Heart right ventricle (tissue), 16 donors: Measurements from ENCODE around the gene TRAPPC6A. TPM values are rescaled to one million over a fixed set of nuclear protein-coding genes. Genes with fewer than 3 reads are reported as not detected.

ENCODE experiments used
- ATAC-seq, 8 donors: fragments of 200-7000 bp; cut with Tn5 transposase; one replicate each; pipeline ENCODE4 v1.9.1; 2020; ENCODE audit warnings: mild to moderate bottlenecking in 8 of 8, moderate library complexity in 8 of 8, moderate number of reproducible peaks in 1 of 8
- DNase-seq, 2 donors: peaks; one replicate each; pipeline ENCODE4 v3.0.0-alpha.2; 2020
- H3K27ac ChIP-seq, 10 donors: fragments of 200-600 bp; sonication (generic) in 2 of 10; one replicate each; pipeline versions ENCODE4 v1.5.0 to v1.8.0; 2020 to 2022; ENCODE audit warnings: mild to moderate bottlenecking in 3 of 10
- H3K27me3 ChIP-seq, 7 donors: fragments of 200-600 bp; one replicate each; pipeline ENCODE4 v1.8.0; 2021 to 2022; ENCODE audit warnings: mild to moderate bottlenecking in 2 of 7
- H3K36me3 ChIP-seq, 9 donors: fragments of 200-600 bp; sonication (generic) in 1 of 9; one replicate each; pipeline versions ENCODE4 v1.5.0 to v1.8.0; 2020 to 2022; ENCODE audit warnings: mild to moderate bottlenecking in 2 of 9
- H3K4me1 ChIP-seq, 9 donors: fragments of 200-600 bp; sonication (generic) in 1 of 9; one replicate each; pipeline versions ENCODE4 v1.5.0 to v1.8.0; 2020 to 2022; ENCODE audit warnings: mild to moderate bottlenecking in 4 of 9
- H3K4me3 ChIP-seq, 10 donors: fragments of 200-600 bp; sonication (generic) in 2 of 10; one replicate each; pipeline versions ENCODE4 v1.5.0 to v1.8.0; 2020 to 2022; ENCODE audit warnings: mild to moderate bottlenecking in 7 of 10, moderate library complexity in 2 of 10
- H3K9me3 ChIP-seq, 11 donors: fragments of 200-600 bp in 10 of 11; sonication (generic) in 2 of 11; one replicate each; pipeline versions ENCODE4 v1.5.0 to v1.8.0; 2013 to 2022; ENCODE audit warnings: mild to moderate bottlenecking in 2 of 11, control low read depth in 1 of 11, moderate library complexity in 1 of 11
- CTCF ChIP-seq, 9 donors: fragments of 200-600 bp; sonication (generic) in 2 of 9; IDR thresholded peaks; one replicate each; pipeline versions ENCODE4 v1.5.0 to v1.8.0; 2021 to 2022; ENCODE audit warnings: antibody characterized with exemption in 9 of 9, mild to moderate bottlenecking in 5 of 9, moderate library complexity in 1 of 9
- WGBS, 2 donors: extraction: QIAGEN DNeasy Blood & Tissue Kit; methylation state at CpG; one replicate each; pipeline ENCODE4 v1.1.7; 2013; ENCODE audit warnings: inconsistent platforms in 1 of 2; 5-methylcytosine and 5-hydroxymethylcytosine counted together
- intact Hi-C, 10 donors: fragments of 100-400 bp; cut with DNase I; formaldehyde crosslinking; loops; one replicate each; pipeline versions ENCODE4 v1.11.1 to v1.14.2; 2022
- polyA plus RNA-seq, 2 donors: library from polyadenylated mRNA; stranded (reverse); fragments of 200-250 nt; gene quantifications; one replicate each; pipeline ENCODE4 v1.2.3, GENCODE V29; 2013
- total RNA-seq, 10 donors: library from RNA; stranded (reverse); fragmentation: NEBNext Ultra II Directional in 3 of 10; extraction: Animal tissue kit (Norgen Biotek cat#: 25700) in 3 of 10; gene quantifications; one replicate each; pipeline versions ENCODE4 v1.2.1 to v1.2.4, GENCODE V29; 2021 to 2023
- donor health status: Arrhythmogenic right ventricular cardiomyopathy.
- donor health status: ischemic (EF 13 %, LVEDD 7.1; RV severe dilation, severe dysfunction).
- donor health status: healthy with polysubstance abuse.
- donor health status: DM: no; HTN: yes; CAD: no.
- donor health status: DM: no; HTN: no; CAD: no.
- donor health status: ischemic (EF 25% LVEDD 6.9; RV normal size, moderate dysfunction).
- donor health status: ischemic (EF 25% LVEDD 5.7; RV mildly dilated, moderate dysfunction).
- donor health status: healthy.
- donor health status: DM: yes; HTN: yes; CAD: no.
- donor health status: Ischemic cardiomyopathy.
- donor health status: ischemic (EF 35%, LVEDD 5.7; RV mildly dilated, moderate dysfunction).
- donor health status: nonischemic (EF 11% LVEDD 7.7; RV severe dilation, severe dysfunction).
- donor health status: DM: yes; HTN: yes; CAD: no.
- donor health status: PGD.
- donor health status: ischemic (EF 29% LVEDD 5.4; RV normal size, mild dysfunction).
- donor health status: nonischemic (EF 23%, LVEDD 6.1; RV moderate dilation, normal function).

Gene TRAPPC6A
- total and polyA plus RNA-seq, 12 donors: 14.3 to 24.9 (median 16.8) TPM

- Histone ChIP-seq H3K9me3 (no peaks in the 10 kb centered on the region), H3K27ac (no peak overlapping the region), H3K4me3 (peak overlapping the region in 9 of 10 donors; percentile 11 to 41 (median 37)), H3K27me3 (peaks cover 9 to 59% (median 27%) of the 10 kb centered on the region in 7 donors), H3K4me1 (peaks cover 22 to 32% (median 27%) of the 10 kb centered on the region in 9 donors), H3K36me3 (peaks cover 0 to under 1% (median 0%) of the 10 kb centered on the region in 9 donors)
- no peak for ATAC-seq
- 11 to 12% methylated on average over 64 of the region's 64 CpGs for WGBS, 2 donors
- DNase-seq: no peak
- intact Hi-C loops: no loop called here
- TF ChIP-seq CTCF (IDR thresholded peaks at IDR 0.05): no peak
These were observed 26.1 kb downstream of the TRAPPC6A start for GRCh38 chr19:45151821-45152503.

GRCh38 chr19:45151320-45151719 lies 26.7 kb downstream of the TRAPPC6A start:
- 79 to 81% methylated on average over 7 of the region's 7 CpGs for WGBS, 2 donors
- Histone ChIP-seq H3K27ac (no peak overlapping the region), H3K36me3 (peaks cover 0 to 7% (median 2%) of the 10 kb centered on the region in 9 donors), H3K9me3 (no peaks in the 10 kb centered on the region), H3K4me3 (no peak overlapping the region), H3K27me3 (peaks cover 9 to 57% (median 27%) of the 10 kb centered on the region in 7 donors), H3K4me1 (peaks cover 22 to 32% (median 27%) of the 10 kb centered on the region in 9 donors)
- ATAC-seq (no peak), DNase-seq (no peak)
- intact Hi-C loops: no loop called here
- TF ChIP-seq CTCF (IDR thresholded peaks at IDR 0.05): no peak

- no peak for DNase-seq
- WGBS, 2 donors: 60 to 63% methylated on average over 4 of the region's 4 CpGs
These were observed 27.2 kb downstream of the TRAPPC6A start for GRCh38 chr19:45150751-45151281.

GRCh38 chr19:45150180-45150579 lies 27.9 kb downstream of the TRAPPC6A start:
- ATAC-seq: no peak
- 89 to 93% methylated on average over 4 of the region's 4 CpGs for WGBS, 2 donors
- intact Hi-C loops: no loop called here

More at GRCh38 chr19:45150751-45151281, 27.2 kb downstream of the TRAPPC6A start:
- Histone ChIP-seq H3K4me3 (no peak overlapping the region), H3K27me3 (peaks cover 9 to 54% (median 27%) of the 10 kb centered on the region in 7 donors), H3K27ac (no peak overlapping the region), H3K9me3 (no peaks in the 10 kb centered on the region), H3K36me3 (peaks cover 0 to 12% (median 7%) of the 10 kb centered on the region in 9 donors), H3K4me1 (peaks cover 22 to 32% (median 27%) of the 10 kb centered on the region in 9 donors)
- intact Hi-C loops: no loop called here
- ATAC-seq: no peak
- no peak for TF ChIP-seq CTCF (IDR thresholded peaks at IDR 0.05)

More at GRCh38 chr19:45150180-45150579, 27.9 kb downstream of the TRAPPC6A start:
- Histone ChIP-seq H3K4me3 (no peak overlapping the region), H3K36me3 (peaks cover 0 to 18% (median 11%) of the 10 kb centered on the region in 9 donors), H3K27ac (no peak overlapping the region), H3K4me1 (peaks cover 22 to 32% (median 27%) of the 10 kb centered on the region in 9 donors), H3K27me3 (peaks cover 9 to 48% (median 27%) of the 10 kb centered on the region in 7 donors), H3K9me3 (no peaks in the 10 kb centered on the region)
- no peak for TF ChIP-seq CTCF (IDR thresholded peaks at IDR 0.05)
- no peak for DNase-seq
